ENCODE data around the gene NEU4.

DNA sequence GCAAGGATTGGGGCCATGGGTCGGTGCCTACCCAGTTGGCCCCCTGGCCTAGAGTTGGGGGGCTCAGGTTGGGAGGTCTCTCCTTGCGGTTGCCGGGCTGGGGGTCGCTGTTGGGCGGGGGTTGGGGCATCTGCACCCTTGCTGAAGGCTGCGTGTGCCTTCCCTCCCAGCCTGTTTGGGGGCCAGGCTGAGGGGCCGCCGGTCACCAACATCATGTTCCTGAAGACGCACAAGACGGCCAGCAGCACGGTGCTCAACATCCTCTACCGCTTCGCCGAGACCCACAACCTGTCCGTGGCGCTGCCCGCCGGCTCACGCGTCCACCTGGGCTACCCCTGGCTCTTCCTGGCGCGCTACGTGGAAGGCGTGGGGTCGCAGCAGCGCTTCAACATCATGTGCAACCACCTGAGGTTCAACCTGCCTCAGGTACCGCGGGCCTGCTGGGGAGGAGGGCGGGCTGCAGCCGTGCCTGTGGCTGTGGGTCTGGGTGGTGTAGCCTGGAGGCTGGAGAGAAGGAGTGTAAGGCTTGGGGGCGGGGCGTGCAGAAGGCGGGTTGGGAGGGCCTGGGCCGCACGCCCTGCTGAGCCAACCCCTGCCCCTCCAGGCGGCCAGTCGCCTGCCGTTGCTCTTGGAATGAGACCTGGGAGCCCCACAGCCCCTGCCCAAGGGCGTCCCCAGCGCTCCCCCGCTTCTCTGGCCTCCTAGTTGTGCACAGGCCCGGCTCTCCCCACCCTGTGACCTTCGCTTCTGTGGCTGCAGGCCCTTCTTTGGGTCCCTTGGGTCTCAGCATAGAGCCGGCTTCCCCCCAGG, 7.2 kb upstream of the NEU4 start:
- TF ChIP-seq, protein P1, sequence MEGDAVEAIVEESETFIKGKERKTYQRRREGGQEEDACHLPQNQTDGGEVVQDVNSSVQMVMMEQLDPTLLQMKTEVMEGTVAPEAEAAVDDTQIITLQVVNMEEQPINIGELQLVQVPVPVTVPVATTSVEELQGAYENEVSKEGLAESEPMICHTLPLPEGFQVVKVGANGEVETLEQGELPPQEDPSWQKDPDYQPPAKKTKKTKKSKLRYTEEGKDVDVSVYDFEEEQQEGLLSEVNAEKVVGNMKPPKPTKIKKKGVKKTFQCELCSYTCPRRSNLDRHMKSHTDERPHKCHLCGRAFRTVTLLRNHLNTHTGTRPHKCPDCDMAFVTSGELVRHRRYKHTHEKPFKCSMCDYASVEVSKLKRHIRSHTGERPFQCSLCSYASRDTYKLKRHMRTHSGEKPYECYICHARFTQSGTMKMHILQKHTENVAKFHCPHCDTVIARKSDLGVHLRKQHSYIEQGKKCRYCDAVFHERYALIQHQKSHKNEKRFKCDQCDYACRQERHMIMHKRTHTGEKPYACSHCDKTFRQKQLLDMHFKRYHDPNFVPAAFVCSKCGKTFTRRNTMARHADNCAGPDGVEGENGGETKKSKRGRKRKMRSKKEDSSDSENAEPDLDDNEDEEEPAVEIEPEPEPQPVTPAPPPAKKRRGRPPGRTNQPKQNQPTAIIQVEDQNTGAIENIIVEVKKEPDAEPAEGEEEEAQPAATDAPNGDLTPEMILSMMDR (IDR thresholded peaks at IDR 0.05) = no peak
- TF ChIP-seq POLR2A (IDR thresholded peaks at IDR 0.05) = no peak
- TF ChIP-seq POLR2AphosphoS5 (IDR thresholded peaks at IDR 0.05) = no peak
- TF ChIP-seq EP300 (IDR thresholded peaks at IDR 0.05; ENCODE audit: low read depth) = no peak

Measured in transverse colon (tissue), 4 donors.